SHP77 treated with DMSO at 0.1 percent for 48 hours (cell line): Measurements from ENCODE around the gene KCNMA1.
"Not testable (repeated sequence)": the region's sequence is repeated elsewhere in the genome, so short reads cannot be mapped to it uniquely, and the experiment has no call there.

Source experiments
- DNase-seq: peaks from one replicate; lab custom pipeline; 2025; lab: John Stamatoyannopoulos, UW

Gene KCNMA1

DNA sequence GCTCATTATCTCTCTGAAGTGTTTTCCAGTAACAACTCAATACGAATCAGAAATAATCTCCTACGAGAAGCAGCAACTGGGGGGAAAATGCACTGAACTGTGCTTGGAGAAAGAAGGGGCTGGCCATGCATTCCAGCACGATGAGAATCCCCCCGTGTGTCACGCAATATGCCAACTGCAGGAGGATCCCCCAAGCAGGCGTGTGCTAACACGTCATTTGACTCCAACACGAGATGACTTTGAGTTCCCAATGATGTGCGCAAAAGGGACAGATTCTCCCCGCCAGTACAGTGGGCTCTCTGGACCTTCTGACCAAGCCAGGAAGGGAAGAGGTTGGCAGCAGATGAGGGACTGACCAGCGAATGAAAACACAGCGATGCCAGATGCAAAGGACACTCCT lies 105.5 kb downstream of the KCNMA1 start:
- no peak for DNase-seq

DNA sequence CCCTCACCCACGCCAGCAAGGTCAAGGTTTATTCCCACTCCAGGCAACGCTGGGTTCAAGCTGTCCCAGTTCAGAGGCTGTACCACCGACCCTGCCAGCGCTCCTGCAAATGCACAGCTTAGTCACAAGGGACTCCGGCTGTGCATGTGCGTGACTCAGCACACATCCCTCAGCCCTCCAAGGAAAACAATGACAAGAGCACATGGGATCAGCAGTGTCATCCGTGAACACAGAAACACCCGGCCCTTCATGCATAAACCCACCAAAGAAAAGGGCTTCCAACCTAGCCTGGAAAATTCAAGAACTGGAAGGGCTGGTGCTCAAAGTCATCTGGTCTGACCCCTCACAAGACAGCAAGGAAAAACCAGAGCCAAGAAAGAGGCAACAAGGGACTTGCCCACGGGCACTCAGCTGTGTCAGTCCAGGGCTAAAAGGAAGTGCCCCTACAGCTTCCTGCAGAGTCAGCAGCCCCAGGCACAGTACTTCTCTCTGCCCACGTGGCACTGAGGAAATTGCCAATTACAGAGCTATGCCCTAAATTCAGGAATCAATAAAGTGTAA lies 106.1 kb downstream of the KCNMA1 start:
- DNase-seq, result no peak

DNA sequence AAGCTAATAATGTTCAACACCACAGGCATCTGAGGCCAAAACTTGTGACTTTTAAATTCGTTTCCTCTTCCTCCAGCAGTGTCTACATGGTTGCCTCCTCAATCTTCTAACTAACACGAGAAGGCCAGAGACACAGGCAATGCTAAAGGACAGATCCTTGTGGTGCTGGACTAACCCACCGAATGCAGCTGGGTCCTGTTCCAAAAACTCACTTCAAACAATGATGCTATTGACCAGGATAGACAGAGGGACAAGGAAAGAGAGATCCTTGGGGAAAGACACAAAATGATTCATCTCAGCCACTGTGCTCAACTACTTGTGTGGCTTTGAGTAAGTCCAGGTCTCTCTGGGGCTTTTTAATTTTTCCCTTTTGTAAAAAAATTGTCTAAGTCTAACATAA lies 107.6 kb downstream of the KCNMA1 start:
- no peak for DNase-seq

DNA sequence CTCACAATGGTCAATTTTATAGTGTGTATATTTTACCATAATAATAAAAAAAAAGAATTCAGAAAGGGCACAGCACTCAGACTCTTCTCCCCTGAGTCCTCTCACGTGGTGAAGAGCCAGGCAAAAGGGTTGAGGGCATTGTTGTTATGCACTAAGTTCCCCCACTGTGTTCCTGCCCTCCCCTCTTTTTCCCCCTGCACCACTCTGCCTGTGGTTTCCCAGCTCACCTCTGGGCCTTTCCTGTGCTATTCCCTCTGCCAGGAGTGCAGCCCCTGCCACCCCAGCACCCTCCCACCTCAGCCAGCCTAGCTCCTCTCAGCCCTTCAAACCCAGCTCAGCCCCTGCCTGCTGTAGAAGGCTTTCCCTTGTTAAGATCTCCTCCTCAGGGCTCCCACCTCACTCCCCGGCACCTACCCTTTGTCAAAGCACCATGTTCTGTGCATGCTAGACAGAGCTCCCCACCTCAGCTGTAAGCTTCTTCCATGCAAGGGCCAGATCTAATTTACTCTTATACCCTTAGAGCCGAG lies 108.5 kb downstream of the KCNMA1 start:
- no peak for DNase-seq

DNA sequence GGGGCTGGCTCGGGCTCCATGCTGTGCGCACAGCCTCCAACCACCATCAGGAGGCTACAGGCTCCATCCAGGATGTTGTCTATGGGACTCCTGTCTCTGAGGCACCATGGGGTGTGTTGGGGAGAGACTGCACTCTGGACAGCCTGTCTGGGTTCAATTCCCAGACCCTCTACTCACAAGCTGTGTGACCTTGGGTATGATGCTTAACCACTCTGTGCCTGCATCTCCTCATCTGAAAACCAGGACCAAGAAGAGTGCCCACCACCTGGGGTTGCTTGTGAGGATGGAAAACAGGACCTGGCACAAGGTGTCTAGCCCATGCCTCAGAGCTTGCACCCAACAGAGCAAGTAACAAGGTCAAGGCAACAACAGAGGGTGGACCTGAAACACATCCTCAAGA lies 109.8 kb downstream of the KCNMA1 start:
- no peak for DNase-seq

DNA sequence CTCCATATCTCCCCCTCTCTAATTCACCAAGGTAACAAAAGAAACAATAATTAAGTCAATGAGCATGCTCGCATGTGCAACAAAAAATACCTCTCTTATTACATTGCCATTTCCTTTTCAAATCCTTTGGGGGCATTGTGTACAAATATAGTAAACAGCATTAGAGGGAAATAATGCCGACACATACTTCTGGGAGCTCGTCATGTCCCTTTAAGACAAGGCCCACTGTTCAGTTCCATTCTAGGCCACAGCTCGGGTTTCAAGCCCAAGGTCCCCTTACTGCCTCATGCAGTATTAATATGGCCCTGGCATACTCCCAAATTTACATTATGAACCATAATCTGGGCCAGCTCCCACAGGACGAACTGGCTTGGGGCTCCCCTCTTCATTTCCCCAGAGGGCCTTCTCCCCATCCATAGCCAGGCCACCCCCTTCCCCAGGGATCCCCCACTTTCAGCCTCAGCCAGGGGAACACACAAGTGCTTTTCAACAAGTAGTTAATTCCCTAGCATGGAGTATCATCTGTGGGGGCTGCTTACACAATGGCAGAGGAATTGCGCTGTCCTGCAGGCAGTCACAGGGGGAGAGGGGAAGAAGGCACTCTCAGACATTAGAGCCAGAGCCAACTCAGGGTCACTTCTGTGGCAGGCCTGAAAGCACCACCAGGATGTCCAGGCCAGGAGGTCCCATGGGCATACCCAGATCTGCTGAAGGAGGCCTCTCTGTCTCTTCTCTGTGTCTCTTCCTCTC lies 110.6 kb downstream of the KCNMA1 start:
- no peak for DNase-seq

DNA sequence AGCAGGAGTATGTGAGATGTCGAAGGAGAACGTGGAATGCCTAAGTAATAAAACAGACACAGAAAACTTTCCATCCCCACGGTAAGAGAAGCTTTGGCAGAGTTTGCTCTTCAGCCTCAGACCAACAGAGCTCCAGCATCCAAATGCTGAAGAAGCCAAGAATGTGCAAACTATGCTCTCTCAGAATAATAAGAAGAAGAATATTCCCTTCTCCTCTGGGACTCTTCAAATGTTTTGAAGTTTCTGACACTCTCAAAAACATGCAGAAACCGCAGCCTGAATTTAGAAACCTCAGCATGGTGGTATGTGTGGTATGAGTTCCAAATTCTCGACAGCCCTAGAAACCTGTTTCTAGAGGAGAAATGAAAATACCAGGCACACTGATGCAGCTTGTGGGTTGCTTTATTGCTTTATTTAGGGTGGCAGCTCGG lies 113.3 kb downstream of the KCNMA1 start:
- DNase-seq, result no peak

DNA sequence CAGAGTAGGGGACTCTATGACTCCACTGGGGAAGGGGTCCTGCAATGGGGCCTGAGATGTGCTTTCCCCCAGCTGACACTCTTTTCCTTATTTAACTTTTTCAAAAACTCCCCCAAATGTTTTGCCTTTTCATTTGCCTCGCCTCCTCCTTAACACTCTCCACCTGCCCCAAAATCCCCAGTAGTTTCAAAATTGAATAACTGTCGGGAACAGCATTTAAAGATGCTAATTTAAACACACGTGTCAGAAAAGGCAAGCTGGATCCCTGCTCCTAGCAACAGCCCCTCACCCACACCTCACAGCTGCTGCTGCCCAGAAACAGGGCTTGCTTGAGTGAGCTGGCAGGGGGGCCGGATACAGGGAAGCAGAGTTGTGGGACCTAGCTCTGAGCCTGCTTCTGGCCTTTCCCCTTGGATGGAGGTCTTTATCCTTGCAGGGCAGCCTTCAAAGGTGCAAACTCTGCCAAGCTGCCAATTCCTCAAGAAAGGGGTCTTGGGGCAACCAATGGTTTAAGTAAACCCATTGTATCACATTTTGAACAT lies 115.3 kb downstream of the KCNMA1 start:
- DNase-seq, result no peak

DNA sequence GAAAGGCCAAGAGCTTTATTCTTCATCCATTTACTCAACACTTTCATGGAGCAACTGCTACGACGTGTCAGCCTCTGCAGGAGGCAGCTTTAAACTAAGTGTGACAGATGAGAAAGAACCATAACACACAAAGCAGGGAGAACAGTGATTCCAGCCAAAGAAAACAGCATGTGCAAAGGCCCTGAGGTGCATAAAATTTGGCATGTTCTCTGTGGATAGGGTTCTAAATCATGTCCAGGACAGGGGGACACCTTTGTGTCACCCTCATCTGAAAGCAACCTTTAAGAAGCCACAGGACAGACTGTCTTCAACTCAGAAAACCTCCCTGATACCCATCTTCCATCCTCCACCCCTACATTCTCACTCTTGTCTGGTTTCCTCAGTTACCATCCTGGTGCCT lies 116.6 kb downstream of the KCNMA1 start:
- no peak for DNase-seq

DNA sequence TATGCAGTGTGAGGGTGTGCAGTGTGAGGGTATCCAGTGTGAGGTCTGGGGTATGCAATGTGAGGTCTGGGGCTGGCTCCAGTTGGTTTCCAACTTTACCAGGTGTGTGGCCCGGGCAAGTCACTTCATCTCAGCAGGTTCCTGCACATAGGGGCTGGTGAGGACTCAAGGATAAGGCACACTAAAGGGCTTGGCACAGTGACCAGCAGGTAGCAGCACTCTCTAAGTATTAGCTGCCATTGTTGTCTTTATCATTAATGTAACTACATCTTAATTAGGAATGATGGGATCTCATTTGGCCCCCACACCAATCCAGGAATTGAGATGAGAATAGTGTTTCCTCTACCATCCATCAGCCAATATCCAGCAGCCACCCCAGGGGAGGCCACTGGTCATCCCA lies 117.3 kb downstream of the KCNMA1 start:
- DNase-seq, result no peak

DNA sequence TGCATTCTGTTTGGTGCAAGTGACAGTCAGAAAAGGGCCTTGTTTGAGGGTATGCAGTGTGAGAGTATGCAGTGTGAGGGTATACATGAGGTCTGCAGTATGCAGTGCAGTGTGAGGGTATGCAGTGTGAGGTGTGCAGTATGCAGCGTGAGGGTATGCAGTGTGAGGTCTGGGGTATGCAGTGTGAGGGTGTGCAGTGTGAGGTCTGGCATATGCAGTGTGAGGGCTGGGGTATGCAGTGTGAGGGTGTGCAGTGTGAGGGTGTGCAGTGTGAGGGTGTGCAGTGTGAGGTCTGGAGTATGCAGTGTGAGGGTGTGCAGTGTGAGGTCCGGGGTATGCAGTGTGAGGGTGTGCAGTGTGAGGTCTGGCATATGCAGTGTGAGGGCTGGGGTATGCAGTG lies 117.8 kb downstream of the KCNMA1 start:
- not testable (repeated sequence) for DNase-seq

DNA sequence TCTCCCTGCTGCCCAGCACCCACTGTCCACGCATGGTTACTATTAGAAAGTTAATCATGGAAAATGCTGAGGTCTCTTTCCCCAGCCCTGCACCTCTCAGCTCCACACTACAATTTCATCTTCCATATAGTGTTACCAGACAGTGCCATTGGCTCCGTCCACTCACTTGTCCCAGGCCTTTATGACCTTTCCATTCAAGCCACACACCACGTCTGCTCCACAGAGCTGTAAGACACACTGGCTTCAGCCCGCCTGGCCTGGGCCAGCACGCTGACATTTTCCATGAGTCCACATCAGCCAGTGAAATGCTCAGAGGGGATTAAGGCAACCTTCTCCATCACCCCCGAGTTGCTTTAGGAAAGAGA lies 118.7 kb downstream of the KCNMA1 start:
- no peak for DNase-seq

DNA sequence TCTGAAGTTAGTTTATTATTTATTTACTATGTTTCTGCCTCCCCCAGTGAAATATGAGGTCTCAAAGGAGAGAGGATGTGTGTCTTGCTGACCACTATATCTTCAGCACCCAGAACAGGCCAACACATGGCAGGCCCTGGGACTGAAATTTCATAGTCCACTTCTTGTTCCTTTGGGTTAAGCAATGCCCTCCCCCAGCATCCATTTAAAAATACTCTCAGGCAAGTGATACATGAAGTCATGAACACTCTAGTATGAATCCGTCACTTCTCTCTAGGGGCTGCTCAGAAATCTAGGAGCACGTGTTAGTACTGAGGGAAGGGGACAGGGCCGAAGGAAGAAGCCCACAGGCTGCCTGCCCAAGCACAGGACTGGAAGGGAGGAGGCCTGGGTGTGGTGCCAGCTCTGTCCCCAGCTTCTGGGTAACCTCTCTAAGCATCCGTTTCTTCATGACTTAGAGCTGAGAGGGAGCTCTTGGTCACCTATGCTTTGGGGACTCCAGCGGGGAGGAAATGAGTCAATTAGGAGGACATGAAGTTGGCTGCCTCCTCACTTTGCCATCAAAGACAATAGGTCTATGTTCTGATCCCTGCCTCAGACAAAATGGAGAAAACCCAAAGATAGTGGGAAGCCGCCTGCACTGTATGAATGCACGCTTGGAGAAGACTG lies 119.2 kb downstream of the KCNMA1 start:
- no peak for DNase-seq

DNA sequence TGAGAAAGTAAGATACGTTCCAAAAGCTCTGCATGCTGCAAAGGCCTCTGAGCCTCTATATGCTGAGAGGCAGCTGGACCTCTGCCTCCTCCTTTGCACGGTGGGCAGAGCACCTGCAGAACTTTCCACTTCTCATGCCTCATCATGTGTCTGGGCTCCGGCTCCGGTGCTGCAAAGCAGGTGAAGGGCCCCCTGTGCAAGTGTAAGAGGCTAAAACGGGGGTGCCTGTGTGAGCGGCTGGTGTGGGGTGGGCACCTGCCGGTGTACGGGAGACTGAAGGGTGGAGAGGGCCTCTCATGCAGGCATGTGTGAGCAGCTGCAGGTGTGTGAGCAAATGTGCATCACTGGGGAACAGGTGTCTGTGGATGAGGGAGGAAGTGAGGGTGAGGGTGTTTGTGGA lies 121.0 kb downstream of the KCNMA1 start:
- no peak for DNase-seq

DNA sequence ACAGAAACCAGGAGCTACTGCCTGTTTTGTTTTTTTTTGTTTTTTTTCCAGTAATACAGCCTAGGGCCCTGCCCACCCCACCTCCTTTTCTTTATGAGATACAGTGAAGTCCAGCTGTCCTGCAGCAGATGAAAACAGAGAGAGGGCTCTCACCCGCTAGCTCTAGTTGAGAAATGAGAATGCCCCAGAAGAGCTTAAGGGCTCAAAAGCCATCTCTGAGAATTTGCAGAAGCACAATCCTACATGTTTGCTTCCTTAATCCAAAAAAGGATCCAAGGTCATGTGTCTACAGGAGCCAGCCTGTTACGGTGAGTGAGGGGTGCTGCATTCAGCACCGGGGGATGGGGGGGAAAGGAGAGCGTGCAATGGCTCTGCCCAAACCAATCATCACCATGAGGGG lies 122.7 kb downstream of the KCNMA1 start:
- no peak for DNase-seq

DNA sequence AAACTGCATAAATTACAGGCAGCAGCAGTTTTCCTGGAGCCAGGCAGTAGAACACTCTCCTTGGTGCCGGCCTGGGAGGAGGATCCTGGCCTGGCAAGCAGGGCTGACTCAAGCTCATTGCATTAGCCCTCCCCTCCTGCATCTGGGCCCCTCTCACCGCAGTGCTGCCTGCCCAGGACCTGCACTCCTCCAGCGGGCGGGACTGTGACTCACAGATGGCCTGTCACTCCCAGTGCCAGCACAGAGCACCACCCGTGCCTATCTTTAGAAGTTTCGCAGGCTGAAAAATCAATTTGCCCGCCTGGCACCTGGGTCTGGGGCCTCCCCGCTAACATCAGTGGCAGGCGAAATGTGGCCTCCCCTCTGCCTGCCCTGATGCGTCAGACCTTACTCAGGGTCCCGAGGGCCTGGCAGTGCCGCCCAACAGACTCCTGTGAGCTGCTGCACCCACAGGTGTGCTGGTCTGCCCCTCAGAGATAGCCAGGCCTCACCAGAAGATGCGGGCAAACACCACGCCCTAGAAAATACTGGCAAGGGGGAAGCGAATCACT lies 123.8 kb downstream of the KCNMA1 start:
- no peak for DNase-seq

DNA sequence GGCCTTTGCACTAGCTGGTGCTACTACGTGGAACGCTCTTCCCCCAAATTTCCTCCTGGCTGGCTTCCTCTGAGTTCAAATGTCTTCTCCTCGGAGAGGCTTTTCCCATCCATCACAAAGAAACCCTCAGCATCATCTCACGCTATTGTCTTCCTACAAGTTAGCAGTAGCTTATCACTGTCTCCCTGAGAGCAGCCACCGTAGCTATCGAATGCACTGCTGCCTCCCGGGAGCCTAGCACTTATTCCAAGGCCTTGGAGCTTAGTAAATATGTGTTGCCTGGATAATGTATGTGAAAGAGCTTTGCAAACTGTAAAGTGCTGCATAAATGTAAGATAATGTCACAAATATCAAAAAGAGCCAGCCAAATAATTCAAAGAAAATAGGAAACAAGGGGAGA lies 124.4 kb downstream of the KCNMA1 start:
- DNase-seq, result no peak

DNA sequence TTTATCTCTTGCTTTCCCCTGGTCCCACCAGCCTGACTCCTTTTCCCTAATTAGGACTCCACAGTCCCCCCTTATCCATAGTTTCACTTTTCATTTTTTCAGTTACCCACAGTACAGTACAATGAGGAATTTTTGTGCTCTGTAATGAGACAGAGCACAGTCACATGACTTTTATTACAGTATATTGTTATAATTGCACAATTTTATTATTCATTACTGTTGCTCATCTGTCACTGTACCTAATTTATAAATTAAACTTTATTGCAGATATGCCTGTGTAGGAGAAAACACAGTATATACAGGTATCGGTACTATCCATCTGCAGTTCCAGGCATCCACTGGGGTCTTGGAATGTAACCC lies 125.4 kb downstream of the KCNMA1 start:
- DNase-seq, result no peak

DNA sequence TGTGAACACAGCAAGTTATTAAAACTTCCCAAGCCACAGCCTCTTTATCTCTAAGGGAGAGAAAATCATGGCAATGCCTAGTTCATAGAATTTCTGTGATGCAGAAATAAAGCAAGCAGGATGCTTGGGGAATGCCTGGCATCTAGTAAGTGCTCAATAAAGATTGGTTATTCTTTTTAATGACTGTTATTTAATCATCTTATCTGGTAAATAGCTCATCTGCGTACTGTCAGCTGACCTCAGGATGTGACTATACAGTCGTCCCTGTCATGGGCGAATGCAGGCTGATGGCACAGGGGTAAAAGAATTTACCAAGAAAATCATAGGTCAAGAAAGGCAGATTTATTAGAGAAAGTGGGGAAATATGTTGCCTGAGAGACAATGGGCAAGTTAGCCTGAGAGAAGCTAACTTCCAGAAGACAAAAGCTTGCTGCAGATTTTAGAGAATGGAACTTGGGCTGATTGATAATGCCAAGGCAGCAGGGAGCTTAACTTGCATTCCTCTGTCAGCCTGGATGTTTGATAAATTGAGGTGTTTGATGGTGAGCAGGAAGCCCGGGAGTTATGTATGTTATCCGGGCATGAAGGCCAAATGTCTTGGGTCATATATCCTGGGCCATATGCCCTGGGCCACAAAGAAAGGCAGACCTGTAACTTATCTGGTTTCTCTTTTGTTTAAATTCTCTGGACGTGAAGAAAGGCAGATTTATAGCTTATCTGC lies 126.0 kb downstream of the KCNMA1 start:
- no peak for DNase-seq

DNA sequence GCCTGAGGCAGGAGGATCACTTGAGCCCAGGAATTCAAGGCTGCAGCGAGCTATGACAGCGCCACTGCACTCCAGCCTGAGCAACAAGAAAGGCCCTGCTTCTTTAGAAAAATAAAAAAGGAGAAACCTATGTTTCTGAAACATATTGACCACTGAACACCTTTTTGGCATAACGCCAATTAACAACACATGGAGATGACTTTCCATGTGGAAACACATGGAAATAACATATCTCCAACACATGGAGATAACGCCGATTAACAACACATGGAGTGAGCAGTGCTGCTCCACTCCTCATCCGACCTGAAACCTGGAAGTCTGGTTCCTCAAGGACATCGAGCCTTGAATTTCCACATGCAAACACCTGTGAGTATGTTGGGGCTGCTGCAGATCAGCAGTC lies 126.9 kb downstream of the KCNMA1 start:
- no peak for DNase-seq

DNA sequence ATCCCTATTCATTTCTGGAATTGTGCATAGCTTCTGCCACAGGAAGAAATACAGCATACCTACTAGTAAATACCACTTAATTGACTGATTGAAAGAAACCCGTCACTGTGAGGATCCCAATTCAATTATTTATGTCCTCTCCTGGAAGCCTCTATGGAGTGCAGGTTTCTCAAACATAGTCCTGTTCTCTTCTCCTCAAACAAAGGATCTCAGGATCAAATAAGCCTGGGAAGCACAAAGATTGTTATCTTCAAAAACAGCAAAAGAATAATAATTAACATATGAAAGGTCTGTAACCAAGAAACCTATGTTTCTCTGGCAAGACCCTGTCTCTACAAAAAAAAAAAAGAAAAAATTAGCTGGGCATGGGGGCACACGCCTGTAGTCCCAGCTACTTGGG lies 127.3 kb downstream of the KCNMA1 start:
- DNase-seq, result no peak

DNA sequence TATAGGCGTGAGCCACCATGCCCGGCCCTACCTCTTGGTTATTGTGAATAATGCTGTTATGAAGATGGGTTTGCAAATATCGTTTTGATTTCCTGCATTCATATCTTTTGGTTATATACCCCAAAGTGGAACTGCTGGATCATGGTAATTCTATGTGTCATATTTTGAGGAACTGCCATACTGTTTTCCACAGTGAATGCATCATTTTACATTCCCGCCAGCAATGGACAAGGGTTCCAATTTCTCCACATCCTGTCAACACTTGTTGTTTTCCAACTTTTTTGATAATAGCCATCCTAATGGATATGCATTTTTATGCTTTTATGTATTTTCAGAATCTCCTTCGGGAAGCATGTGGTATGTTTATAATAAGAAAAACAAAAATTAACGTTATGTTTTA lies 128.2 kb downstream of the KCNMA1 start:
- DNase-seq, result no peak
